GM23338 (cell line): ENCODE measurements around the gene RAET1G.

Experiments
- CREB1 ChIP-seq: fragments of 250-450 bp; sonication (Bioruptor Pico); IDR thresholded peaks from 2 replicates; pipeline ENCODE4 v1.5.0; 2020; ENCODE audit warnings: low read depth, mild to moderate bottlenecking, moderate library complexity
- CTCF ChIP-seq, 2 experiments: fragments of 200-600 bp in 1 of 2; sonication (generic) in 1 of 2; conservative IDR thresholded peaks; 2 replicates each; pipeline versions ENCODE4 v1.5.1 to v1.6.1; 2016 to 2017; ENCODE audit warnings: antibody characterized with exemption in 2 of 2, low read depth in 2 of 2, mild to moderate bottlenecking in 2 of 2, moderate library complexity in 1 of 2
- EZH2 ChIP-seq: fragments of 200-600 bp; sonication (generic); IDR thresholded peaks from one replicate; pipeline ENCODE4 v1.8.0; 2017; ENCODE audit warnings: antibody characterized with exemption, mild to moderate bottlenecking, low read depth; ENCODE audit not compliant: unreplicated experiment
- EZH2phosphoT487 ChIP-seq: fragments of 200-600 bp; sonication (generic); IDR thresholded peaks from one replicate; pipeline ENCODE4 v1.8.1; 2018; ENCODE audit warnings: antibody characterized with exemption; ENCODE audit not compliant: unreplicated experiment
- JUNB ChIP-seq: IDR thresholded peaks from one replicate; pipeline ENCODE4 v1.6.1; 2016; ENCODE audit warnings: antibody characterized with exemption; ENCODE audit not compliant: unreplicated experiment
- POLR2AphosphoS5 ChIP-seq: IDR thresholded peaks from 2 replicates; pipeline ENCODE4 v1.6.1; 2016; ENCODE audit warnings: antibody characterized with exemption, low read depth
- REST ChIP-seq: IDR thresholded peaks from one replicate; pipeline ENCODE4 v1.6.1; 2018; ENCODE audit warnings: antibody characterized with exemption; ENCODE audit not compliant: unreplicated experiment
- STAT1 ChIP-seq: IDR thresholded peaks from one replicate; pipeline ENCODE4 v1.6.1; 2016; ENCODE audit warnings: antibody characterized with exemption; ENCODE audit not compliant: unreplicated experiment
- ZNF114 ChIP-seq: fragments of 250-450 bp; sonication (Bioruptor Pico); IDR thresholded peaks from 2 replicates; pipeline ENCODE4 v1.5.0; 2020; ENCODE audit warnings: mild to moderate bottlenecking, moderate library complexity
- TF ChIP-seq, protein P1 (sequence below): IDR thresholded peaks from 2 replicates; pipeline ENCODE4 v1.6.1; 2016; ENCODE audit warnings: antibody characterized with exemption
- TF ChIP-seq, protein P2 (sequence below): fragments of 250-450 bp; sonication (Bioruptor Pico); IDR thresholded peaks from 2 replicates; pipeline ENCODE4 v1.5.0; 2020; ENCODE audit warnings: mild to moderate bottlenecking, moderate library complexity

- no peak for TF ChIP-seq CTCF (conservative IDR thresholded peaks at IDR 0.05; ENCODE audit: low read depth in 2 of 2)
- peak; percentile 86 for TF ChIP-seq EZH2phosphoT487
- TF ChIP-seq POLR2AphosphoS5, result no peak
- TF ChIP-seq EZH2, result peak; percentile 91
- TF ChIP-seq, protein P1, sequence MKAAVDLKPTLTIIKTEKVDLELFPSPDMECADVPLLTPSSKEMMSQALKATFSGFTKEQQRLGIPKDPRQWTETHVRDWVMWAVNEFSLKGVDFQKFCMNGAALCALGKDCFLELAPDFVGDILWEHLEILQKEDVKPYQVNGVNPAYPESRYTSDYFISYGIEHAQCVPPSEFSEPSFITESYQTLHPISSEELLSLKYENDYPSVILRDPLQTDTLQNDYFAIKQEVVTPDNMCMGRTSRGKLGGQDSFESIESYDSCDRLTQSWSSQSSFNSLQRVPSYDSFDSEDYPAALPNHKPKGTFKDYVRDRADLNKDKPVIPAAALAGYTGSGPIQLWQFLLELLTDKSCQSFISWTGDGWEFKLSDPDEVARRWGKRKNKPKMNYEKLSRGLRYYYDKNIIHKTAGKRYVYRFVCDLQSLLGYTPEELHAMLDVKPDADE, result no peak
- TF ChIP-seq JUNB, result no peak
- TF ChIP-seq REST, result no peak
- no peak for TF ChIP-seq CREB1 (CRISPR knock-in tag)
- no peak for TF ChIP-seq STAT1
- TF ChIP-seq, protein P2, sequence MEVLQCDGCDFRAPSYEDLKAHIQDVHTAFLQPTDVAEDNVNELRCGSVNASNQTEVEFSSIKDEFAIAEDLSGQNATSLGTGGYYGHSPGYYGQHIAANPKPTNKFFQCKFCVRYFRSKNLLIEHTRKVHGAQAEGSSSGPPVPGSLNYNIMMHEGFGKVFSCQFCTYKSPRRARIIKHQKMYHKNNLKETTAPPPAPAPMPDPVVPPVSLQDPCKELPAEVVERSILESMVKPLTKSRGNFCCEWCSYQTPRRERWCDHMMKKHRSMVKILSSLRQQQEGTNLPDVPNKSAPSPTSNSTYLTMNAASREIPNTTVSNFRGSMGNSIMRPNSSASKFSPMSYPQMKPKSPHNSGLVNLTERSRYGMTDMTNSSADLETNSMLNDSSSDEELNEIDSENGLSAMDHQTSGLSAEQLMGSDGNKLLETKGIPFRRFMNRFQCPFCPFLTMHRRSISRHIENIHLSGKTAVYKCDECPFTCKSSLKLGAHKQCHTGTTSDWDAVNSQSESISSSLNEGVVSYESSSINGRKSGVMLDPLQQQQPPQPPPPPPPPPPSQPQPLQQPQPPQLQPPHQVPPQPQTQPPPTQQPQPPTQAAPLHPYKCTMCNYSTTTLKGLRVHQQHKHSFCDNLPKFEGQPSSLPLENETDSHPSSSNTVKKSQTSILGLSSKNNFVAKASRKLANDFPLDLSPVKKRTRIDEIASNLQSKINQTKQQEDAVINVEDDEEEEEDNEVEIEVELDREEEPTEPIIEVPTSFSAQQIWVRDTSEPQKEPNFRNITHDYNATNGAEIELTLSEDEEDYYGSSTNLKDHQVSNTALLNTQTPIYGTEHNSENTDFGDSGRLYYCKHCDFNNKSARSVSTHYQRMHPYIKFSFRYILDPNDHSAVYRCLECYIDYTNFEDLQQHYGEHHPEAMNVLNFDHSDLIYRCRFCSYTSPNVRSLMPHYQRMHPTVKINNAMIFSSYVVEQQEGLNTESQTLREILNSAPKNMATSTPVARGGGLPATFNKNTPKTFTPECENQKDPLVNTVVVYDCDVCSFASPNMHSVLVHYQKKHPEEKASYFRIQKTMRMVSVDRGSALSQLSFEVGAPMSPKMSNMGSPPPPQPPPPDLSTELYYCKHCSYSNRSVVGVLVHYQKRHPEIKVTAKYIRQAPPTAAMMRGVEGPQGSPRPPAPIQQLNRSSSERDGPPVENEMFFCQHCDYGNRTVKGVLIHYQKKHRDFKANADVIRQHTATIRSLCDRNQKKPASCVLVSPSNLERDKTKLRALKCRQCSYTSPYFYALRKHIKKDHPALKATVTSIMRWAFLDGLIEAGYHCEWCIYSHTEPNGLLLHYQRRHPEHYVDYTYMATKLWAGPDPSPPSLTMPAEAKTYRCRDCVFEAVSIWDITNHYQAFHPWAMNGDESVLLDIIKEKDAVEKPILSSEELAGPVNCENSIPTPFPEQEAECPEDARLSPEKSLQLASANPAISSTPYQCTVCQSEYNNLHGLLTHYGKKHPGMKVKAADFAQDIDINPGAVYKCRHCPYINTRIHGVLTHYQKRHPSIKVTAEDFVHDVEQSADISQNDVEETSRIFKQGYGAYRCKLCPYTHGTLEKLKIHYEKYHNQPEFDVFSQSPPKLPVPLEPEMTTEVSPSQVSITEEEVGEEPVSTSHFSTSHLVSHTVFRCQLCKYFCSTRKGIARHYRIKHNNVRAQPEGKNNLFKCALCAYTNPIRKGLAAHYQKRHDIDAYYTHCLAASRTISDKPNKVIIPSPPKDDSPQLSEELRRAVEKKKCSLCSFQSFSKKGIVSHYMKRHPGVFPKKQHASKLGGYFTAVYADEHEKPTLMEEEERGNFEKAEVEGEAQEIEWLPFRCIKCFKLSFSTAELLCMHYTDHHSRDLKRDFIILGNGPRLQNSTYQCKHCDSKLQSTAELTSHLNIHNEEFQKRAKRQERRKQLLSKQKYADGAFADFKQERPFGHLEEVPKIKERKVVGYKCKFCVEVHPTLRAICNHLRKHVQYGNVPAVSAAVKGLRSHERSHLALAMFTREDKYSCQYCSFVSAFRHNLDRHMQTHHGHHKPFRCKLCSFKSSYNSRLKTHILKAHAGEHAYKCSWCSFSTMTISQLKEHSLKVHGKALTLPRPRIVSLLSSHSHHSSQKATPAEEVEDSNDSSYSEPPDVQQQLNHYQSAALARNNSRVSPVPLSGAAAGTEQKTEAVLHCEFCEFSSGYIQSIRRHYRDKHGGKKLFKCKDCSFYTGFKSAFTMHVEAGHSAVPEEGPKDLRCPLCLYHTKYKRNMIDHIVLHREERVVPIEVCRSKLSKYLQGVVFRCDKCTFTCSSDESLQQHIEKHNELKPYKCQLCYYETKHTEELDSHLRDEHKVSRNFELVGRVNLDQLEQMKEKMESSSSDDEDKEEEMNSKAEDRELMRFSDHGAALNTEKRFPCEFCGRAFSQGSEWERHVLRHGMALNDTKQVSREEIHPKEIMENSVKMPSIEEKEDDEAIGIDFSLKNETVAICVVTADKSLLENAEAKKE (CRISPR knock-in tag), result no peak
- no peak for TF ChIP-seq ZNF114 (CRISPR knock-in tag)
These were observed 41.6 kb upstream of the RAET1G start for GRCh38 chr6:149964308-149965193.
